ENCODE data around the gene INTS1.

GRCh38 chr7:1438208-1438607, 66.0 kb downstream of the INTS1 start:
- no peak for TF ChIP-seq REST (IDR thresholded peaks at IDR 0.05; ENCODE audit: insufficient read depth in 1 of 2, low read depth in 2 of 2, low read length in 2 of 2)
- TF ChIP-seq POLR2AphosphoS5 (IDR thresholded peaks at IDR 0.05; ENCODE audit: low read depth, low read length), result no peak
- no peak for TF ChIP-seq SIN3A (IDR thresholded peaks at IDR 0.05; ENCODE audit: borderline replicate concordance, insufficient read depth, low read length)
- TF ChIP-seq TAF1 (IDR thresholded peaks at IDR 0.05; ENCODE audit: borderline replicate concordance, insufficient read depth, low read length), result no peak

Data from PFSK-1 (cell line).